Left lung (tissue), 10 donors: Measurements from ENCODE around the gene EVL. TPM values are rescaled to one million over a fixed set of nuclear protein-coding genes. Genes with fewer than 3 reads are reported as not detected.
"Not testable (repeated sequence)": the region's sequence is repeated elsewhere in the genome, so short reads cannot be mapped to it uniquely, and the experiment has no call there.

Experiments
- ATAC-seq: fragments of 200-7000 bp; cut with Tn5 transposase; one replicate; pipeline ENCODE4 v1.9.1; 2020; ENCODE audit warnings: moderate library complexity
- DNase-seq, 4 donors: peaks; one replicate each; pipeline ENCODE4 v3.0.0-alpha.2; 2013 to 2020
- H3K27ac ChIP-seq, 2 donors: fragments of 200-600 bp; sonication (generic) in 1 of 2; one replicate each; pipeline versions ENCODE4 v1.5.0 to v1.8.0; 2020 to 2021
- H3K27me3 ChIP-seq, 2 donors: fragments of 200-600 bp; sonication (generic) in 1 of 2; one replicate each; pipeline versions ENCODE4 v1.5.0 to v1.8.0; 2020 to 2021
- H3K36me3 ChIP-seq, 2 donors: fragments of 200-600 bp; sonication (generic) in 1 of 2; one replicate each; pipeline versions ENCODE4 v1.5.0 to v1.8.0; 2020 to 2021
- H3K4me1 ChIP-seq, 2 donors: fragments of 200-600 bp; one replicate each; pipeline ENCODE4 v1.8.0; 2021
- H3K4me3 ChIP-seq, 2 donors: fragments of 200-600 bp; sonication (generic) in 1 of 2; one replicate each; pipeline versions ENCODE4 v1.5.0 to v1.8.0; 2020 to 2021; ENCODE audit warnings: mild to moderate bottlenecking in 1 of 2
- H3K9me3 ChIP-seq, 2 donors: fragments of 200-600 bp; sonication (generic) in 1 of 2; one replicate each; pipeline versions ENCODE4 v1.5.0 to v1.8.0; 2020 to 2021
- CTCF ChIP-seq, 2 donors: fragments of 200-600 bp; sonication (generic) in 1 of 2; IDR thresholded peaks; one replicate each; pipeline versions ENCODE4 v1.5.0 to v1.8.0; 2021; ENCODE audit warnings: antibody characterized with exemption in 2 of 2
- intact Hi-C, 2 donors: fragments of 100-400 bp; cut with DNase I; formaldehyde crosslinking; loops; one replicate each; pipeline versions ENCODE4 v1.11.2 to v1.14.2; 2022
- polyA plus RNA-seq, 6 donors: library from polyadenylated mRNA; unstranded; fragments of 120-200 nt; gene quantifications; one replicate each; pipeline ENCODE4 v1.2.1, GENCODE V29; 2013; ENCODE audit not compliant: insufficient read length in 6 of 6
- total RNA-seq, 2 donors: library from RNA; stranded (reverse); fragmentation: NEBNext Ultra II Directional; extraction: Animal tissue kit (Norgen Biotek cat#: 25700); gene quantifications; one replicate each; pipeline ENCODE4 v1.2.1, GENCODE V29; 2021
- donor health status: DM: no; HTN: yes; CAD: no.
- donor health status: DM: no; HTN: no; CAD: no.

The EVL gene
- total and polyA plus RNA-seq, 8 donors, result 60.2 to 264 (median 197) TPM

GRCh38 chr14:100152091-100152490, 86.9 kb downstream of the EVL start:
- Histone ChIP-seq H3K36me3 (no peaks in the 10 kb centered on the region), H3K4me1 (peaks cover 4 to 18% of the 10 kb centered on the region in 2 donors), H3K27ac (no peak overlapping the region), H3K4me3 (no peak overlapping the region), H3K9me3 (peaks cover 0 to 9% of the 10 kb centered on the region in 2 donors), H3K27me3 (peaks cover 0 to under 1% of the 10 kb centered on the region in 2 donors)
- ATAC-seq (no peak), DNase-seq (no peak)
- TF ChIP-seq CTCF (IDR thresholded peaks at IDR 0.05), result no peak
- intact Hi-C loops, result no loop called here

DNA sequence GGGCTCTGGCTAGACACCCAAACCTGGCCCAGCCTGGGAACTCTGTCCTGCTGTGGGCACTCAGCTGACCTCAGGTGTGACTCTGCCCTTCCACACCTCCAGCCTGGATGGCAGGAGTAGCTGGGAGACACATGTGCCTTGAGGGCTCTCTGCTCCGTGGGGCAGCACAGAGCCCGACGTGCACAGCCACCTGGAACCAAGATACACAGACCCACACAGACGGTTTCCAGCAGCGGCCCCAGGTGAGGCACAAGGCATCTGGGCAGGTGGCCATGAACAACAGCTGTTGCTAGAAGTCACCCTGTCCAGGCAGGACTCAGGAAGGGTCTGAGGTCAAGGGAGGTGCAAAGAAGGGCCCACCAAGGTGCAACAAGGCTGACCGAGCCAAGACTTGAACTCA, 88.3 kb downstream of the EVL start:
- peaks cover 0 to 9% of the 10 kb centered on the region in 2 donors for H3K9me3 ChIP-seq
- no peak for DNase-seq
- H3K36me3 ChIP-seq, result no peaks in the 10 kb centered on the region
- no peak overlapping the region for H3K27ac ChIP-seq
- no peak for TF ChIP-seq CTCF (IDR thresholded peaks at IDR 0.05)
- intact Hi-C loops, result no loop called here
- peaks cover 5 to 15% of the 10 kb centered on the region in 2 donors for H3K27me3 ChIP-seq
- H3K4me1 ChIP-seq, result peaks cover 4 to 11% of the 10 kb centered on the region in 2 donors
- no peak overlapping the region for H3K4me3 ChIP-seq
- ATAC-seq, result no peak

GRCh38 chr14:100155049-100155621, 89.9 kb downstream of the EVL start:
- H3K4me3 ChIP-seq, result no peak overlapping the region
- peak in 1 of 2 donors; percentile 50 for TF ChIP-seq CTCF (IDR thresholded peaks at IDR 0.05)
- intact Hi-C loops, result no loop called here

GRCh38 chr14:100155756-100156616, 90.8 kb downstream of the EVL start:
- intact Hi-C loops, result no loop called here
- Histone ChIP-seq H3K36me3 (no peaks in the 10 kb centered on the region), H3K4me1 (peaks cover 8 to 15% of the 10 kb centered on the region in 2 donors), H3K27ac (no peak overlapping the region), H3K4me3 (no peak overlapping the region), H3K27me3 (peaks cover 26 to 39% of the 10 kb centered on the region in 2 donors), H3K9me3 (peaks cover 0 to 9% of the 10 kb centered on the region in 2 donors)
- DNase-seq, result no peak
- no peak for ATAC-seq
- TF ChIP-seq CTCF (IDR thresholded peaks at IDR 0.05), result no peak

More at GRCh38 chr14:100155049-100155621, 89.9 kb downstream of the EVL start:
- H3K4me1 ChIP-seq, result peaks cover 12 to 20% of the 10 kb centered on the region in 2 donors
- no peaks in the 10 kb centered on the region for H3K36me3 ChIP-seq
- H3K27me3 ChIP-seq, result peaks cover 21 to 31% of the 10 kb centered on the region in 2 donors
- peaks cover 0 to 9% of the 10 kb centered on the region in 2 donors for H3K9me3 ChIP-seq
- DNase-seq (no peak), ATAC-seq (no peak)
- H3K27ac ChIP-seq, result no peak overlapping the region

DNA sequence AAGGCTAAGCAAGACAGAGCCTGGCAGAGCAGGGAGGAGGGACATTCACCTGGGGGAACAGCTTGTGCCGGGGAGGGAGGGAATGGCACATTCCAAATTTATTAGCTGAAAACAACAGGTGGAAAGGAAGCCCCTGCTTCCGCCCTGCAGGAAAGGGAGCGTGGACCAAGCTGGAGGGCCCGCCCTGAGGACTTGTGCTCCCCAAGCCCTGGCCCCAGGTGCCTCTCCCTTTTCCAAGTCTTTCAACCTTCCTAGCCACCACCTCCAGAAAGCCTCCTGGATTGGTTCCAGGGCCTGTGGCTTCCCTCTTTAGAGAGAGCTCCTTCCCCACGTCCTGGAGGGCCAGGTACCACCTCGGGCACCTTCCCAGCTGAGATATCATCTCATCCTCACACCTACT, 91.6 kb downstream of the EVL start:
- H3K9me3 ChIP-seq, result peaks cover 0 to 9% of the 10 kb centered on the region in 2 donors
- peaks cover 8 to 15% of the 10 kb centered on the region in 2 donors for H3K4me1 ChIP-seq
- TF ChIP-seq CTCF (IDR thresholded peaks at IDR 0.05), result no peak
- H3K27ac ChIP-seq, result no peak overlapping the region
- DNase-seq (no peak), ATAC-seq (no peak)
- no peak overlapping the region for H3K4me3 ChIP-seq
- peaks cover 26 to 47% of the 10 kb centered on the region in 2 donors for H3K27me3 ChIP-seq
- no peaks in the 10 kb centered on the region for H3K36me3 ChIP-seq
- intact Hi-C loops, result no loop called here

DNA sequence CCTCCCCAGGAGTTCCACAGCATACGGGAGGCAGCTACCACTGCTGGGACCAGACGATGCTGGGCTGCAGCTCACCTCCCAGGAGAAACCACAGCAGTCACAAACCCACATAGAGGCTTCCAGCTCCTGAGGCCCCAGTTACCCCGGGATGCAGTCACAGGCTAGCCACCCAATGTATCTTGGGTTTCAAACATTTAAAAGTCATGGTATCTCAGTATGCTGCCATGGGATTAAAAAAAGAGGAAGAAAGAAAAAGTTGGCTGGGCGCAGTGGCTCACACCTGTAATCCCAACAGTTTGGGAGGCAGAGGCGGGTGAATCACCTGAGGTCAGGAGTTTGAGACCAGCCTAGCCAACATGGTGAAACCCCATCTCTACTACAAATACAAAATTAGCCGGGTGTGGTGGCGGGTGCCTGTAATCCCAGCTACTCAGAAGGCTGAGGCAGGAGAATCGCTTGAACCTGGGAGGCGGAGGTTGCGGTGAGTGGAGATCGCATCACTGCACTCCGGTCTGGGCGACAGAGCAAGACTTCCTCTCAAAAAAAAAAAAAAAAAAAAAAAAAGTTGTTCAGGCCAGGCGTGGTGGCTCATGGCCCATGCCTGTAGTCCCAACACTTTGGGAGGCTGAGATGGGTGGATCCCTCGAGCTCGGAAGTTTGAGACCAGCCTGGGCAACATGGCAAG, 92.5 kb downstream of the EVL start:
- ATAC-seq, H3K9me3 ChIP-seq, H3K36me3 ChIP-seq, intact Hi-C loops, DNase-seq, H3K27ac ChIP-seq, H3K4me3 ChIP-seq: not testable (repeated sequence)
- Histone ChIP-seq H3K27me3 (peaks cover 26 to 47% of the 10 kb centered on the region in 2 donors), H3K4me1 (peaks cover 8 to 15% of the 10 kb centered on the region in 2 donors)
